HCT116 (cell line): ENCODE data around the gene IBA57.

Source experiments
- CTCF ChIP-seq, 3 experiments: fragments of 200-600 bp in 1 of 3; sonication (generic) in 1 of 3; IDR thresholded peaks in 2 of 3; conservative IDR thresholded peaks in 1 of 3; 2 replicates each; pipeline ENCODE4 v1.5.1; 2012 to 2017; ENCODE audit warnings: low read depth in 2 of 3, low read length in 2 of 3, antibody characterized with exemption in 1 of 3, borderline replicate concordance in 1 of 3, control low read depth in 1 of 3, mild to moderate bottlenecking in 1 of 3, mixed read lengths in 1 of 3, mixed run types in 1 of 3, moderate library complexity in 1 of 3; ENCODE audit not compliant: insufficient read depth in 1 of 3
- FOSL1 ChIP-seq: IDR thresholded peaks from 2 replicates; pipeline ENCODE4 v1.6.1; 2012; ENCODE audit warnings: low read depth
- POLR2A ChIP-seq: IDR thresholded peaks from 2 replicates; pipeline ENCODE4 v1.7.0; 2011; ENCODE audit warnings: borderline replicate concordance; ENCODE audit not compliant: insufficient read depth, insufficient read length; ENCODE audit errors: extremely low read depth
- POLR2AphosphoS5 ChIP-seq: IDR thresholded peaks from 2 replicates; pipeline ENCODE4 v1.6.1; 2011; ENCODE audit warnings: mild to moderate bottlenecking, low read depth, low read length, moderate library complexity
- RAD21 ChIP-seq: IDR thresholded peaks from 2 replicates; pipeline ENCODE4 v1.6.1; 2012; ENCODE audit warnings: low read depth, mild to moderate bottlenecking
- REST ChIP-seq: IDR thresholded peaks from 2 replicates; pipeline ENCODE4 v1.6.1; 2012; ENCODE audit warnings: low read depth
- SIN3A ChIP-seq: IDR thresholded peaks from 2 replicates; pipeline ENCODE4 v1.6.1; 2012; ENCODE audit warnings: low read depth
- SRF ChIP-seq: IDR thresholded peaks from 2 replicates; pipeline ENCODE4 v1.6.1; 2012; ENCODE audit warnings: low read depth
- TCF7L2 ChIP-seq: IDR thresholded peaks from 2 replicates; pipeline ENCODE4 v1.7.0; 2011; ENCODE audit warnings: borderline replicate concordance, inconsistent platforms; ENCODE audit not compliant: insufficient read depth, insufficient read length; ENCODE audit errors: extremely low read depth
- YY1 ChIP-seq: IDR thresholded peaks from 2 replicates; pipeline ENCODE4 v1.6.1; 2011; ENCODE audit warnings: low read length, low read depth, moderate library complexity, mild to moderate bottlenecking; ENCODE audit not compliant: insufficient replicate concordance; ENCODE audit errors: extremely low read depth
- ZBTB33 ChIP-seq: IDR thresholded peaks from 2 replicates; pipeline ENCODE4 v1.6.1; 2011; ENCODE audit warnings: mild to moderate bottlenecking, low read length, moderate library complexity; ENCODE audit not compliant: insufficient replicate concordance; ENCODE audit errors: extremely low read depth
- ZFX ChIP-seq: fragments of 450-650 bp; IDR thresholded peaks from 2 replicates; pipeline ENCODE4 v1.6.1; 2017
- ZNF274 ChIP-seq: fragments of 200-500 bp; sonication (Bioruptor generic); IDR thresholded peaks from 2 replicates; pipeline ENCODE4 v1.6.1; 2014; ENCODE audit warnings: mild to moderate bottlenecking, low read depth, low read length, inconsistent platforms
- TF ChIP-seq, protein P1 (sequence below): IDR thresholded peaks from 2 replicates; pipeline ENCODE4 v1.6.1; 2012

GRCh38 chr1:228174482-228175315 is 9.1 kb downstream of the IBA57 start:
- TF ChIP-seq POLR2A (peak; percentile 36), ZNF274 (no peak), CTCF (IDR thresholded peaks at IDR 0.05 in 2 of 3, conservative IDR thresholded peaks at IDR 0.05 in 1 of 3; ENCODE audit: borderline replicate concordance in 1 of 3, insufficient read depth in 1 of 3, low read depth in 2 of 3, low read length in 2 of 3) (no peak), REST (no peak), YY1 (no peak), ZBTB33 (no peak), RAD21 (no peak), POLR2AphosphoS5 (0 out of 2 replicates have a peak, but pooled peaks have one; percentile 25), SIN3A (no peak), FOSL1 (no peak), SRF (no peak), TCF7L2 (no peak), ZFX (no peak)
- TF ChIP-seq, protein P1, sequence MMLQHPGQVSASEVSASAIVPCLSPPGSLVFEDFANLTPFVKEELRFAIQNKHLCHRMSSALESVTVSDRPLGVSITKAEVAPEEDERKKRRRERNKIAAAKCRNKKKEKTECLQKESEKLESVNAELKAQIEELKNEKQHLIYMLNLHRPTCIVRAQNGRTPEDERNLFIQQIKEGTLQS, result no peak
